Choroid plexus epithelial cell (primary cell): ENCODE measurements around the gene MEIS3.

Experiments
- DNase-seq: peaks from one replicate; pipeline ENCODE4 v3.0.0-alpha.2; 2010; ENCODE audit warnings: low read depth
- H3K4me3 ChIP-seq: 2 replicates; pipeline ENCODE4 v1.5.1; 2011; ENCODE audit warnings: low read depth, mild to moderate bottlenecking, control low read depth, low read length, moderate library complexity
- TF ChIP-seq, protein P1 (sequence below): conservative IDR thresholded peaks from 2 replicates; pipeline ENCODE4 v1.5.1; 2011; ENCODE audit warnings: low read depth, mild to moderate bottlenecking, control low read depth, inconsistent platforms, low read length, moderate library complexity

Gene MEIS3

DNA sequence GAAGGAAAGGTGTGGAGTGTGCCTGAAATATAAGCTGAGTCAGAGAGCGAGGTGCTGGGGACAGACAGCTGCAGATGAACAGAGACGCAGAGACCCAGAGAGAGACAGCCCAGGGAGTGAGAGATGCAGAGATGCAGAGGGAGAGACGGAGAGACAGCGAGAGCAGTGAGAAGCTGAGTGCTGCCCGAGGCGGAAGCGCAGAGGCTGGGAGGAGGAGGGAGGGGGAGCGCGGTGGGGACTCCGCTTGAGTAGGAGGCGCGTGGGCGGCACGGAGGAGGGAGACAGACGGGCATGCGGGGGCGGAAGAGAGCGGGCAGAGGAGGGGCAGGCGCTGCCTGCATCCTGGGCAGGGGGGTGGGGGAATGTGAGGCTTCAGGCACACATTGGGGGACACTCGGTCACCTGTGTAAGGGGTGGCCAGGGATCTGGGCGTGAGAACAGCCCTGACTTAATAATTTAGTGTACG lies 26.6 kb upstream of the MEIS3 start:
- no peak for DNase-seq

DNA sequence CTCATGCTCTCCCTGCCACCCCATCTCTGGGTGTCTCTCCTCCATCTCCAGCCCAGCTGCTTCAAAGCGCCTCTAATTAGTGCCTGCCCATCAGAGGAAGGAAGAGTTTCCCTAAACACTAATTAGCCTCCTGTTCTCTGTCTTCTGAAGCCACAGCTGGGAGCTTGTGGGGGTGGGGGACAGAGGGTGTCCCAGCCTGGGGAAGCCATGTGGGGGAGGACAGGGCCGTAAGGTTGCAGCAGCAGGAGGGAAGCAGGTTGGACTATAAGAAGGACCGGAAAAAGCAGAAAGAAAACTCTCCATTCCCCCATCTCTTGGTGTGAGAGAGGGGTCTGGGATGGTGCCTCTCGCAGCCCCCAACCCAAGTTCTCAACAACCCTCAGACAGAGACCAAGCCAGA lies 26.2 kb upstream of the MEIS3 start:
- DNase-seq = no peak
- H3K4me3 ChIP-seq = no peak overlapping the region
- TF ChIP-seq, protein P1, sequence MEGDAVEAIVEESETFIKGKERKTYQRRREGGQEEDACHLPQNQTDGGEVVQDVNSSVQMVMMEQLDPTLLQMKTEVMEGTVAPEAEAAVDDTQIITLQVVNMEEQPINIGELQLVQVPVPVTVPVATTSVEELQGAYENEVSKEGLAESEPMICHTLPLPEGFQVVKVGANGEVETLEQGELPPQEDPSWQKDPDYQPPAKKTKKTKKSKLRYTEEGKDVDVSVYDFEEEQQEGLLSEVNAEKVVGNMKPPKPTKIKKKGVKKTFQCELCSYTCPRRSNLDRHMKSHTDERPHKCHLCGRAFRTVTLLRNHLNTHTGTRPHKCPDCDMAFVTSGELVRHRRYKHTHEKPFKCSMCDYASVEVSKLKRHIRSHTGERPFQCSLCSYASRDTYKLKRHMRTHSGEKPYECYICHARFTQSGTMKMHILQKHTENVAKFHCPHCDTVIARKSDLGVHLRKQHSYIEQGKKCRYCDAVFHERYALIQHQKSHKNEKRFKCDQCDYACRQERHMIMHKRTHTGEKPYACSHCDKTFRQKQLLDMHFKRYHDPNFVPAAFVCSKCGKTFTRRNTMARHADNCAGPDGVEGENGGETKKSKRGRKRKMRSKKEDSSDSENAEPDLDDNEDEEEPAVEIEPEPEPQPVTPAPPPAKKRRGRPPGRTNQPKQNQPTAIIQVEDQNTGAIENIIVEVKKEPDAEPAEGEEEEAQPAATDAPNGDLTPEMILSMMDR = no peak

More for the DNA sequence above, 26.6 kb upstream of the MEIS3 start:
- TF ChIP-seq, protein P1 = no peak
- no peak overlapping the region for H3K4me3 ChIP-seq

DNA sequence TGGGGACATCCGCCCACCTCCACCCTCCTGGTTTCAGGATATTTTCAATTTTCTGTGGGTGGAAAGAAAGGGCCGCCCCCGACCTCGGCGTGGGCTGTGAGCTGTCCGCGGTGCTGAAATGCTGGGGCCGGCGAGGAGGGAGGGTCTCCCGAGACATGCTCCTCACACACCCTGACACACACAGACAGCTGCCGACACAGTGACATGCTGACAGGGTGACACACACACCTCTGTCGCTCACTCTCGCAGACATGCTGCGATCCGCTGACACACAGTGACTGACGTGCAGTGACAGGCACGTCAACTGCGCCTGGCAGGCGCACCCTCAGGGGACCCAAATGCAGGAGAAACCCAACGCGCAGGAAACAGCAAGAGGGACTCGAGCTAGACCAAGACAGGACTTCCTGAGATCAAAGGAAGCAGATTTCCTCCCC lies 25.1 kb upstream of the MEIS3 start:
- no peak overlapping the region for H3K4me3 ChIP-seq
- TF ChIP-seq, protein P1 = no peak
- DNase-seq = no peak

DNA sequence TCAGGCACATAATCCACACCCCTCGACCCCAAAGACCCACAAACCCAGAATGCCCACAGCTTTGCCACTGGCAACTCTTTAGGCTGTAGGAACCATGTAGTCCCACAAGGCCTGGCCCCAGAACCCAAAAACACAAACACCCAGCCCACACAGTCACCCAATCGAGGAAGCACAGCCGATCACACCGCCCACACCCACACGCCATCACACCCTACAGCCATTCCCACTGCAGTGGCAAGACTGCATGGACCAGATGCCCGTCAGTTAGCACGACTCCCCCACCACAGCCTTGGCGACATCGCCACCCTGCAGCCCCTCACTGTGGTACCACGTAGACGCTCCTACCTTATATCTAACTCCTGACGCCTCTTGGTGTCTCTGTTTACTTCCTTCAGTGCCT lies 24.0 kb upstream of the MEIS3 start:
- TF ChIP-seq, protein P1 = no peak
- no peak overlapping the region for H3K4me3 ChIP-seq
- no peak for DNase-seq

DNA sequence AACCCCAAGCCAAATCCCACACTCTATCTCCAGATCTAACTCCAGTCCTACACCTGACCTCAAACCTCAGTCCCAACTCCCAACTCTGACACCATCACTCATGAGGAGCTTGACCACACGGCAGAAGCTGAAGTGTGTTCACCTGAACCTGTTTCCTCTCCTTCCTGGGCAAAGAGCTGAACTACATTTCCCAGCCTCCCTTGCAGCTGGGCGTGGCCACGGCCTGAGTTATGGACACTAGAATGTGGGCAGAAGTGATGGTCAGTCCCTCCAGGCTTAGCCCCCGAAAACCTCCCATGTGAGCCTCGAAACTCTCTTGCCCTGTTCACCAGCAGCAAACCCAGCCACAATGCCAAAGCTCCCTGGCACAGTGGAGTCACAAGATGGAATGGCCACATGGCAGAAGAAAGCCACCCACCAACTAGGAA lies 19.5 kb upstream of the MEIS3 start:
- H3K4me3 ChIP-seq = no peak overlapping the region
- TF ChIP-seq, protein P1 = no peak
- DNase-seq = no peak

DNA sequence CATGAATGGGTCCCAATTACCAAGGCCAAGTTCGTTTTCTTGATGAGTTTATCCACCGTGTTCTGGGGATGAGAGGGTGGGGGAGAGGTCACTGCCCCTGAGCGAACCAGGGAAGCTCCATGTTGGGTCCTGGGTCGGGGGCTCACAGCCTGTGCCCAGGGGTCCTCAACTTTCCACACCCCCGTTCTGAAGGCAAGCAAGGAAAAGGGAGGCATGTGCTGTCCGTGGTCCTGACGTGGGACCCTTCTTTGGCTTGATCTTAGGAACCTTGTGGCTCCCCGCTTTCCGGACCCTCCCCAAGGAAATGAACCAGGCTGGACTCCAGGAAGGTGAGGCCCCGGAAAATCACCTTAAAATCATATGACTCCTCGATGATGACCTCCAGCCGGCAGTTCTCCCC lies 18.2 kb upstream of the MEIS3 start:
- TF ChIP-seq, protein P1 = no peak
- no peak overlapping the region for H3K4me3 ChIP-seq
- DNase-seq = no peak

DNA sequence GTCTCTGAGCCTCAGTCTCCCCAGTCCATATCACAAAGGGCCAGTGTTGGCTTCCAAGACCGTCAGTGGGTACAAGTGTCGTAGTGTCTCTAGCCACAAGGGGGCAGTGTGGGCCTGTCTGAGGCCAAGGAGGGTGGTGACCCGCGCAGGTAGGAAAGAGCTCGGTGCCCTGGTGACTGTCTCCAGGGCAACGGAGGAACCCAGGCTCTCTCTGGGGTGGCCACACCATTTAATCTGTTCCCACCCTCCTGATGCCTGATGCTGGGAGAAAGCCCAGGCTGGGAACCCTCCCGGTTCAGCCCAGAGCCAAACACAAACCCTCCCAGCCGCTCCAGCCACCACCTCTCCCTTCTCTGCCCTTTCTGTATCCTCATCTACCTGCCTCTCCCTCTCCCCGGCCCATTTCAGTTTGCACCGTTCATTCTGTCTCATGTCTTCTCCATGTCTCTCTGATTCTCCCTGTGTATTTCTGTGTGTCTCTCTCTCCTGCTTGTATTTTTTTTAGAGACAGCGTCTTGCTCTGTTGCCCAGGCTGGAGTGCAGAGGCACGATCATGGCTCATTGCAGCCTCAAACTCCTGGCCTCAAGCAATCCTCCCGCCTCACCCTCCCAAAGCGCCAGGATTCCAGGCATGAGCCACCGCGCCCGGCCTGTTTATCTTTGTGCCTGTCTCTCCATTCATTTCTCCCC lies 17.5 kb upstream of the MEIS3 start:
- DNase-seq = peak; percentile 68
- TF ChIP-seq, protein P1 = peak; percentile 88
- H3K4me3 ChIP-seq = no peak overlapping the region
